HG03095 (cell line): Measurements from ENCODE around the gene HIGD1A.

Experiments used
- ATAC-seq: cut with Tn5 transposase; IDR thresholded peaks from one replicate; pipeline ENCODE4 v1.9.1; 2021; ENCODE audit warnings: moderate library complexity; ENCODE audit not compliant: unreplicated experiment

Gene HIGD1A

DNA sequence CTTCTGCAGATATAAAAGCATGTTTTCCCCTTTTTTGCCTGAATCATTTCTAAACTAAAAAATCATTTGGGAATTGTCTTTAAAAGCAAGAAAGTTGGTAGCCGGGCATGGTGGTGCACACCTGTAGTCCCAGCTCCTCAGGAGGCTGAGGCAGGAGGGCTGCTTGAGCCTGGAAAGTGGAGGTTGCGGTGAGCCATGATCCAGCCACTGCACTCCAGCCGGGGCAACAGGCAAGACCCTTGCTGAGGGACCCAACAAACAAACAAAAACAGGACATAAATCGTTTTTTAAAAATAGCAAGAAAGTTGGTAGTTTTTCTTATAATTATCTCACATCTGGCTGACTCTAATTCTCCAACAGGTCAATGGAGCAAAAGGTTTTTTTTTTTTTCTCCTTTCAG is 2.5 kb downstream of the HIGD1A start:
- no peak for ATAC-seq

DNA sequence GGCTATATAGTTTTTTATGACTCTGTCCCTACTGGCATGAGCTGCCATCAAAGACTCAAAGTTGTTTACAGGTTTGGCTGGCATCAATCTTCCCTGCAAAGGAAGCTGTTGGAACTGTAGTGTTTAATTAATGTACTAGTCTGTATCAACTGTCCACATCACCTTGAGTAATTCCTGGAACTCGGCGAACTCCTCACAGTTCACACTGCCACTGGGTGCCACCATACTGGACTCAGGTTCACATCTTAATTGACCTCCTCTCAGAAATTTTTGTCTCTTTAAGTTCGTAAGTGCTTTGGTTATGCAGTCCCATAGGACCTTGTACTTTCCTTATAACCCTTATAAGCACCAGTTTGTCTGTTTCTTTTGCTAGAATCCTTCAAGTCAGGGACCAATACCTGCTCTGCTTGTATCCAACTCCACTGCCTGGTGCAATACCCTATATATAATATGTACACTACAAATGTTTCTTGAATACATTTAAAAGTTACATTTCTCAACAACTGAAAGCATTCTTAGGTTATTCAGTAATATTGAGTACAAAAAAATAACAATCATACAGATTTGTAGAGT is 3.2 kb downstream of the HIGD1A start:
- ATAC-seq: no peak

DNA sequence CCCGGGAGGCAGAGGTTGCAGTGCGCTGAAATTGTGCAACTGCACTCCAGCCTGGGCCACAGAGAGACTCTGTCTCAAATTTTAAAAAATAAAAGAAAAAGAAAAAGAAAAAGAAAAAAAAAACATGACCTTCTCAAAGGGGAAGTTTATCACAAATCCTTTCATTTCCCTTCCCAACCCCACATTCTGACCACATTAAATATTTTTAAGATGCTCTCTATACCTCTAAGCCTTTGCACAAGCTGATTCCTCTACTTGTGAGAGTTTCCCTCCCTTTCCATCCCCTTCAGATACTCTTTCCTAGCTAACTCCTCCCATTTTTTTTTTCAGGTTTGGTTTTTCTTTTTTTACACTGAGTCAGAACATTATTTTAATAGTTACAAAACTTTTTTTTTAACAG is 4.0 kb downstream of the HIGD1A start:
- no peak for ATAC-seq

DNA sequence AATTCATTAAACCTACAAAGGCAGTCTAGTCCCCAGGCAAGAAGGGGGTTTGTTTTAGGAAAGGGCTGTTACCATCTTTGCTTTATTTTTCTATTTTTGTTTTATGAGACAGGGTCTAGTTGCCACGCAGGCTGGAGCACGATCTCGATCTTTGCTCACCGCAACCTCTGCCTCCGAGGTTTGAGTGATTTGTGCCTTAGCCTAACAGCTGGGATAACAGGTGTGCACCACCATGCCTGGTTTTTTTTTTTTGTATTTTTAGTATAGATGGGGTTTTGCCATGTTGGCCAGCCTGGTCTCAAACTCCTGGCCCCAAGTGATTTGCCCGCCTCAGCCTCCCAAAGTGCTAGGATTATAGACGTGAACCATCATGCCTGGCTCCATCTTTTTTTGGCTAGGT is 4.9 kb downstream of the HIGD1A start:
- ATAC-seq: no peak

DNA sequence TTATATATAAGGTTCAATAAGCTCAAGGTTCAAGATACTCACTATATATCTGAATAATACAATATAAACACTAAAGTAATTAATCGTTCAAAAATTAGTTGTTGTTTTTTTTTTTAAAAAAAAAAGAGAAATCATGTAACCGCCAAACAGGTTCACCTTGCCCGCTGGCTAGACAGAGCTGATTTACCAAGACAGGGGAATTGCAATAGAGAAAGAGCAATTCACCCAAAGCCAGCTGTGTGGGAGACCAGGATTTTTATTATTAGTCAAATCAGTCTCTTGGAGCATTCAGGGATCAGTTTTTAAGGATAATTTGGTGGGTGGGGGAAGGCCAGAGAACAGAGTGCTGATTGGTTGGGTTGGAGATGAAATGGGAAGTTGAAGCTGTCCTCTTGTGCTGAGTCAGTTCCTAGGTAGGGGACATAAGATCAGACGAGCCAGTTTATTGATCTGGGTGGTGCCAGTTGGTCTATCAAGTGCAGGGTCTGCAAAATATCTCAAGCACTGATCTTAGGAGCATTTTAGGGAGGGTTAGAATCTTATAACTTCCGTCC is 7.9 kb downstream of the HIGD1A start:
- no peak for ATAC-seq

DNA sequence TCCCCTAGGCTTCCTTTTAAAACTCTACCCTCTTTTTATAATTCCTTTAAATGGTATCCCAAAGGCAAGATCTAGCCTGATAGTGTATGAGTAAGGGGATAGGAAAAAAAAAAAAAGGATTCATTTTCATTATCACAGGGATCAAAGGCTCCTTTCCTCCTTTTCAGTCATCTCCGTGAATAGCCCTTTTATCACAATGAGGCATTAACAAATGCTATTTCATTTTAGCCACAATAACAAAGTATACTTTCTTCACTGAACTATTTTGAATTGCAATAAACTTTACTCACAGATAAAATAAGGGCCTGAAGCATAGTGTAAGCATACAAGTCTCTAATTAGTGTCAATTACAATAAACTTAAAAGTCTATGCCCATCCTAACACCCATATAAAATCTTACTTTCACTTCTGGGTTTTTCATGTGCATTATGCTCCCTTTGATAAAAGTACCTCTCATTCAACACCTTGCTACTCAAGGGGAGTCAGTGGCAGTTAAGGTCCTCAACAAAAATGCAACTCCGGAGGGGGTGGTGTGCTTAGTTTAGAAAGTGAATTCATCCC is 8.6 kb downstream of the HIGD1A start:
- ATAC-seq: no peak

DNA sequence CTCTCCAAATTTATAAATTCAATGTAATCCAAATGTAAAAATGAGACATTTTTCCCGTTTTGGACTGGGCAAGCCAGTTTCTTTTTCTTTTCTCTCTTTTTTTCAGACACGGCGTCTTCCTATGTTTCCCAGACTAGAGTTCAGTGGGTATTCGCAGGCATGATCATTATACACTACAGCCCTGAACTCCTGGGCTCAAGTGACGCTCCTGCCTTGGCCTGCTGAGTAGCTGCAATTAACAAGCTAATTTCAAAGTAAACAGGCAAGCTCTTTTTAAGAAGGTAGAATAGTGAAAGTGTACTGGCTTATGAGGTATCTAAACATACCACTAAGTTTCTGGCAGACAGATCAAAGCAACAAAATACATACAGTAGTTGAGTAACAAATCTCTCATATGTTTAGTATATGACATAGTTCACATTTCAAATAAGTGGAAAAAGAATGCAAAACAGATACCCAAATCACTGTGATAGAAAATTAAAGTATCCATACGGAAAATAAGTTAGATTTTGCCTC is 13.5 kb downstream of the HIGD1A start:
- ATAC-seq: no peak

DNA sequence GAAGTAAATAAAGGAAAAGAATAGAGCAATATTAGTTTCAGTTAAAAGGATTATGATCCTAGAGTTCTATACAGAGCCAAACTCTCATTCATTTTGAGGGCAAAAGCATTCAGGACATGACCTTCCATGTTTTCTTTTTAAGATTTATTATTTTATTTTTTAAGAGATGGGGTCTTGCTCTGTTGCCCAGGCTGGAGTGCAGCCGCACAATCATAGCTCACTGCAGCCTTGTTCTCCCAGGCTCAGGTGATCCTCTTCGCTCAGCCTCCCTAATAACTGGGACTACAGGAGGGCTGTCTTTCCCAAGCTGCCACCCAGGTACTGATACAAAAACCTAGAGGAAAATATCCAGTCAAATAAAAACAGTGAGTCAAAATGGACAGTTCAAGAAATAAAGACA is 17.7 kb downstream of the HIGD1A start:
- ATAC-seq: no peak

DNA sequence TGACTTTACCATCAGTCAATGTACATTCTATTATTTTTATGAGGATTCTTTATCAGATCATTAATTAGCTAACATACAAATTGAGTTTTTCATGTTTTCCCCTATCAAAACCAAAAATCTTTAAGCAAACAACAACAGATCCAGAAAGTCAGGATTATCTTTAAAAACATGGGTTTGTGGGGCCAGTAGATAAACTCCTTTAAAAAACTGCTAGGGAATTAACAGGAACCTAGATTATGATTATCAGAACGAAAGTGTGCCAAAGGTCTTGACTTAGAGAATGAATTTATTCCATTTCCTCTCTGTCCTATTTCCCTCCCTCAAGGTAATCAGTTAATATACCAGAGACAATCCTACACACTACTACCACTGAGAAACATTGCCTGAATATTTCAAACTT is 18.1 kb downstream of the HIGD1A start:
- ATAC-seq: no peak

DNA sequence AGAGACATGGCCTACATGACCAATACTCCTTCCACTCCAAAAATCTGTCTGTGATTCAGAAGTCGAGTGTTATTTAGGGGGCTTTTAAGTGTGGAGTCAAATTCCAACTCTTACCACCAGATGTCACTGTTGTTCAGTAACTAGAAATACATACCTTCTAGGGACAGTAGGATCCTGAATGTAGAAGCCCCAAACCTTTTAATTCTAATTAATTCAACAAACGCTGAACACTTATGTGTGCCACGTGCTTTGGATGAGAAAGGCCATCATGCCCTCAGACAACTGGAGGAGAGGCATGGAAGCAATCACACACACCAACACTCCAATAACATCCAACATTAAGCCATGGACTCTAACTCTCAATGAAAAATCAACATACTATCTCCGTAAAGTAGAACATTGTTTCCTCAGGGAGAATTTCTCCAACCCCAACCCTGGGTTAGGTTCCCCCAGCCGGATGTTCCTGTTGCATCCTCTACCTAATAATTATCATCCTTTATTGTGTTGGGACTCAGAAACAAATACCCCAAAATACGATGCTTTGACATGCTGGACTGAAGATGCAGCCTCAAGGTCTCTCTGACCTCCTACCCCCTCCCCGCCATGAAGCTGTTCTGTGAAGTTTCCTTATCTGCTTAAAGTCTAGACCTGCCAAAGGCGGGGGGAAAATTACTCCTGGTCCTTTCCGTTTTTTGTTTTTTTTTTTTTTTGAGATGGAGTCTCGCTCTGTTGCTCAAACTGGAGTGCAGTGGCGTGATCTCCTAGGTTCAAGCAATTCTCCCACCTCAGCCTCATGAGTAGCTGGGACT is 23.2 kb downstream of the HIGD1A start:
- no peak for ATAC-seq

DNA sequence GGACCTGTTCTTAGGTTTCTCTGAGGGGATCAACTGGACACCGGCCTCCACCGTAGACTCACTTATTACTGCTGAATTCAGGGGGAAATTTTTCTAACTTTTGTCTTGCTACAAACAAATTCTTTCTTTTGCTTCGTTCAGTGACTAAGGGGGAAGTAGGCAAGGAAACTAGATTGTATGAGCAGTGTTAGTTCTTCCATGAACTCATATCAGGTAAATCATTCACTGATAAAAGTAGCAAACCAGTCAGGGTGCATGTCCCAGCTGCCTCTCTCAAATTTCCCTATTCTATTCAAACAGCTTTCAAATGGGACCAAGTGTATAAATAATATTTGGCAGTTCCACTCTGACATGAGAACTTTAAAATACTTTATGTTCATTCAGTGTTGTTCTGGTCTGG is 23.9 kb downstream of the HIGD1A start:
- ATAC-seq: no peak

DNA sequence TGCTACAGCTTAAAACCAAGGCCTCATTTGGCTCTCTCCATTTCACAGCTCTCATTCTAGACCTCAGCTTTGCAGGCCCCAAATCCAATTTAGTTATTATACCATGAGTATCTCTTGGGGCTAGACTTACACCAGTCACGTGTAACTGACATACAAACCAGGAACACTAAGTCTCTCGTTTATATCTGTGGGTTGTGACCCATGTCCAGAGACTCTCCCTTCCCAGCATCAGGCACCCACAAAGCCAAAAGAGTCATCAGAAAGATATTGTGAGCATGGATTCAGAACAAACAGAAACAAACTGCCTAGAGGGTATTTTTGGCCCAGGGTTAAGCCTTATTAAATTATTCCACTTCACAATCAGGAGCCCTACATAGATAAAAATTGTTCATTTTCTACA is 25.6 kb downstream of the HIGD1A start:
- no peak for ATAC-seq

DNA sequence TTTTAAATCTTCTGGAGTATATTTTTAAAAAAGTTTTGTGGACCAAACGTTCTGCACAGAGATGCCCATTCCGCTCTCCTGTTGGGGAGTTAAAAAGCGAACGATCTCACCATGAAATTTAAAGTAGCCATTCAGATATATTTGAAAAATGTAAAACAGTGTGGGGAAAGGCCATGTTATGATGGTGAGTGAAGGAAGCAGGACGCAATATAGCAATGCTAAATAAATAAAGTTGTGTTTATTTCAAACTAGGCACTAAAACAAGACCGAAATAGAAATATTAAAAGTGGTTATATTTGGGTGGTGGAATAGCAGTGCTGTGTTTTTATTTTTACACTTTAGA is 30.9 kb downstream of the HIGD1A start:
- peak; percentile 15 for ATAC-seq

DNA sequence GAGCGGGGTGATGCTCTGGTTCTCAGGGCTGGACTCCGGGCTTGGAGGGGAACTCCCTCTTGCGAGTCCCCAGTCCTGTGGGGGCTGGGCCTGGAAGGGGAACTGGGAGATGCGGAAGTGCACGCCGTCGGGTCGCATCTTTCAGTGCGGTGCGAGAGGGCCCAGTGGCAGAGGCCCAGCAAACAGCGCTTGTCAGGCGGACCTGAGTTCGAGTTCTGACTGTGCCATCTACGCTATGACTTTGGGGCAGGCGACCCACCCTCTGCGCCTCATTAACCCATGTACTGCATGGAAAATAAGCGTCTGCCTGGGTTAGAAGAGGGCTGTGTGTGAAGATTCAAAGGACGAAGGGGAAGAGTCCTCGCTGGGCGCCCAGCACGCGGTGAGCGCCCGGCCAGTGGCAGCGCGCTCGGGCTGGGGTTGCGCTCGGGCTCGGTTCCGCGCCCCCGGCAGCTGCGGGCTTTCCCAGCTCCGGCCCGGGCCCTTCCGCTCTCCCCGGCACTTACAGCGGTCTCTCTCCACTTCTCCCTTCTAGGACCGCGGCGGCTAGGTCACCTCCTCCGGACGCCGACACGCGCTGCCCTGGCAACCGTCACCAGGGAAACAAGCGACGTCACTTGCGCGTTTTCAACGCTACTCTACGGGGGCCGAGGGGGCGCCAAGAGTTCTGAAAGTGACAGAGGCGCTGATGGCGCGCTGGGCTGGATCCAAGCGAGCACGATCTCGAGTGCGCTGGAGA is 31.5 kb downstream of the HIGD1A start, which contains the start of gene CCDC13:
Gene CCDC13, minus strand, starts transcription at position 584 of the 739 bp plus-strand sequence. CDS start 14,908 bp downstream, outside the sequence.
- ATAC-seq: peak; percentile 94

DNA sequence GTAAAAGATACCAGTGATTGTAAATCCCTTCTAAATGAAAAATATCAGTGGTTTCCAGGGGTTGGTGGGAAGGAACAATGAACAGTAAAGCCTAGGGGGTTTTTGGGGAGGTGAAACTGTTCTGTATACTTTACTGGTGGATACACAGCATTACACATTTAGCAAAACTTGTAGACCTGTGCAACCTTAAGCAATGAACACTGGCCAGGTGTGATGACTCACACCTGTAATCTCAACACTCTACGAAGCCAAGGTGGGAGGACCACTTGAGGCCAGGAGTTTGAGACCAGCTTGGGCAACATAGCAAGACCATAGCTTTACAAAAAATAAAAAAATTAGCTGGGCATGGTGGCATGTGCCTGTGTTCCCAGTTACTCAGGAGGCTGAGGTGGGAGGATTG is 33.0 kb downstream of the HIGD1A start:
- ATAC-seq: no peak

DNA sequence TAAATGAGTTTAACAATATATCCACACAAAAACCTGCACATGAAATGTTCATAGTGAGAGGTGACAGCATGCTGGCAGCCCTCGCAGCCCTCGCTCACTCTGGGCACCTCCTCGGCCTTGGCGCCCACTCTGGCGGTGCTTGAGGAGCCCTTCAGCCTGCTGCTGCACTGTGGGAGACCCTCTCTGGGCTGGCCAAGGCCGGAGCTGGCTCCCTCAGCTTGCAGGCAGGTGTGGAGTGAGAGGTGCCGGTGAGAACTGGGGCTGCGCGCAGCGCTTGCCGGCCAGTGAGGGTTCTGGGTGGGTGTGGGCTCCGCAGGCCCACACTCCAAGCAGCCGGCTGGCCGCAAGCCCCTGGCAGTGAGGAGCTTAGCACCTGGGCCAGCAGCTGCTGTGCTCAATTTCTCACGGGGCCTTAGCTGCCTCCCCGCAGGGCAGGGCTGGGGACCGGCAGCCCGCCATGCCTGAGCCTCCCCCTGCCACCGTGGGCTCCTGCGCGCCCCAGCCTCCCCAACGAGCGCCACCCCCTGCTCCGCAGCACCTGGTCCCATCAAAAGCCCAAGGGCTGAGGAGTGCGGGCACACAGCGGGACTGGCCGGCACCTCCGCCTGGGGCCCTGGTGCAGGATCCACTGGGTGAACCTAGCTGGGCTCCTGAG is 34.7 kb downstream of the HIGD1A start:
- no peak for ATAC-seq

DNA sequence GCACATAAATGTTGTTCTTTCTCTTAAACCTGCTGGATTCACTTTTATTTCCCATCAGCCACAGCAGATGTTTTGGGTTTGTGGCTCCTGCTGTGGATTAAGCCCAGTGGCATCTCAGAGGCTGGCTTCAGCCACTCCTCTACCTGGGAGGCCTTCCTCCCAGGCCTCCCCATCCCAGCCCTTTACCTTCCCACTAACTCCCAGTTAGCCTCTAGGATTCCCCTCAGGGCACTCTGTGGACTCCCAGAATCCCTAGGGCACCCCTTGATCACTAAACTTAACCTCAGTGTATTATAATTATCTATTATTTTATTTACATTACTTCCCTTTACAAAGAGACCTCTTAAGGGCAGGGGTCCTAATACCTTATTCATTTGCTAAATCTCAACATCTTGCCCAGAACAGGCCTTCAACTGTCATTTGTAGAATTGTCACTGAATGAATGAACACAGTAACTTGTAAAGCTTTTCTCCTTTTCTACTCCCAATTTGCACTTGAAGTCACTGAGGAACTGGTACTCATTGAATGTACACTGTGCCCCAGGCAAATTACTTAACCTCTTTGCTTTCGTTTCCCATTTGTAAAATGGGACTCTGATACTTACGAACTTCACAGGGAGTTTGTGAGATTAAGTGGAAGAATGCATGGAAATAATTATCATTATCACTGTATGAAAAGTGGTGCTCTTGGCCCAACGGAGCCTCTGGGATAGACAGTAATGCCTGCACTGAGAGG is 39.6 kb downstream of the HIGD1A start:
- ATAC-seq: no peak

DNA sequence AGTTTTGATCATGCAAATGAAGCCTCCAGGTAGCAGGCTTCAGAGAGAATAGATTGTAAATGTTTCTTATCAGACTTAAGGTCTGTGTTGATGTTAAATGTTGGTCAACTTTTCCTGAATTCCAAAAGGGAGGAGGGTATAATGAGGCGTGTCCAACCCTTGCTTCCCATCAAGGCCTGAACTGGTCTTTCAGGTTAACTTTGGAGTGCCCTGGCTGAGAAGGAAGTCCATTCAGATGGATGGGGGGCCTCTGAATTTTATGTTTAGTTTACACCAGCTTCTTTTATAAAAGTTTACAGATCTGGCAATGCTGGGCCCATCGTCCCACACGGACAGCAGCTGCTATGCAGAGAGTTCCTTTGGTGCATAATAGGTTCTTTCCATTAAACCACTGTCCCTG is 40.2 kb downstream of the HIGD1A start:
- no peak for ATAC-seq

DNA sequence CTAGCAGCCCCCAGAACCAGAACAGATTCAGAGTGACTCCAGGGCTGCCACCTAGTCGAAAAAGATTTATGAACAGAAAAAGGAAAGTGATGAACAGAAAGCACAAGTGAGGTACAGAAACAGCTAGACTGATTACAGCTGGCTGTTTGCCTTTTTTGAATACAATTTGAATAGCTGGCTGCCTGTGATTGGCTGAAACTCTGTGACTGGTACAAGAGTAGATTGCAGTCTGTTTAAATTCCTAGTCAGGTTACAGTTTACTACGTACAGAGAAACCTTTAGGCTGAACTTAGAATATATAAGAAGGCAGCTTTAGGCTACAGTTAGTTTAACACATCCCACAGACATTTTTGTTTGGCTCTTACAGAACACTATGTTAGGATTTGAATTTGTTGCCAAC is 41.3 kb downstream of the HIGD1A start:
- no peak for ATAC-seq
